Breast epithelium (tissue), 4 donors: ENCODE results near the gene HJURP. TPM values are rescaled to one million over a fixed set of nuclear protein-coding genes. Genes with fewer than 3 reads are reported as not detected.
A peak's percentile ranks its signal among the peaks of the same experiment; 100 is the strongest.

Source experiments
- DNase-seq, 2 donors: peaks; one replicate each; pipeline ENCODE4 v3.0.0-alpha.2; 2019; ENCODE audit warnings: low spot score in 2 of 2
- H3K27ac ChIP-seq, 2 donors: fragments of 200-600 bp; sonication (generic) in 1 of 2; one replicate each; pipeline ENCODE4 v1.5.1; 2016 to 2019; ENCODE audit warnings: mild to moderate bottlenecking in 1 of 2
- H3K27me3 ChIP-seq, 2 donors: fragments of 200-600 bp; sonication (generic) in 1 of 2; one replicate each; pipeline versions ENCODE4 v1.5.1 to v1.6.0; 2017 to 2019; ENCODE audit warnings: control low read depth in 1 of 2, mild to moderate bottlenecking in 1 of 2
- H3K36me3 ChIP-seq: fragments of 200-600 bp; one replicate; pipeline ENCODE4 v1.5.1; 2019
- H3K4me1 ChIP-seq, 2 donors: fragments of 200-600 bp; sonication (generic); one replicate each; pipeline ENCODE4 v1.5.1; 2016 to 2019; ENCODE audit warnings: control low read depth in 1 of 2
- H3K4me3 ChIP-seq, 3 donors: fragments of 200-600 bp; sonication (generic); 1 replicate in 2 of 3; 2 replicates in 1 of 3; pipeline ENCODE4 v1.5.1; 2016 to 2019; ENCODE audit warnings: mild to moderate bottlenecking in 3 of 3, moderate library complexity in 2 of 3
- H3K9me3 ChIP-seq, 2 donors: fragments of 200-600 bp; sonication (generic) in 1 of 2; one replicate each; pipeline ENCODE4 v1.5.1; 2016 to 2019; ENCODE audit warnings: control low read depth in 1 of 2
- CTCF ChIP-seq, 3 donors: fragments of 450-650 bp; IDR thresholded peaks; one replicate each; pipeline ENCODE4 v1.5.1; 2016 to 2017; ENCODE audit warnings: antibody characterized with exemption in 3 of 3, mild to moderate bottlenecking in 3 of 3, moderate library complexity in 3 of 3
- POLR2A ChIP-seq: fragments of 450-650 bp; IDR thresholded peaks from one replicate; pipeline ENCODE4 v1.6.1; 2016; ENCODE audit warnings: antibody characterized with exemption, mild to moderate bottlenecking, moderate library complexity
- POLR2AphosphoS5 ChIP-seq, 3 donors: sonication (generic); formaldehyde crosslinking; IDR thresholded peaks; one replicate each; pipeline ENCODE4 v1.6.1; 2017; ENCODE audit warnings: antibody characterized with exemption in 3 of 3
- intact Hi-C: fragments of 100-400 bp; cut with DNase I; formaldehyde crosslinking; loops from one replicate; pipeline ENCODE4 v1.15.1; 2023; ENCODE audit warnings: low total_unique reads
- total RNA-seq, 3 donors: library from RNA; depleted of rRNA; stranded (reverse); fragments of >200 nt; gene quantifications; one replicate each; pipeline ENCODE4 v1.1.0, GENCODE V29; 2016

The HJURP gene
- total RNA-seq, 3 donors from 2014 or later = 0.33 to 3.0 TPM; not detected in 1

DNA sequence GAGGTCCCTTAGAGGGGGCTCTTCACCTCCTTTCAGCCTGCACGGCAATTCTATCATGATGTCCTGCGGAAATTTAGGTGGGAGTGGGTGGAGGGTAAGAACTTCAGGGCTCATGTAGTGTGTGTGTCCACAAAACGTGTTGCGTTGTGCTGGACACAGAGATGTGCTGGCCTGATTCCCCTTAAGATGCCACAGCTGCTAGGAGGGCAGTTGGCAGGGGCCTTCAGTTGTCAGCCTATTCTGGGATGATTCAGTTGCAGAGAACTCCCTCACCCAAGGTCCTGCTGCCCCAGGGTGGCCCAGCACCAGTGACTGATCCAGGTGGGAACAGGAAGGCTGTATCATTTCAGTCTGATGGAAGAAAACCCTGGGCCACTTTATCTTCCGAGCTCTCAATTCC lies 1.0 kb upstream of the HJURP start:
- no peak for DNase-seq
- intact Hi-C loops = no loop called here
- no peaks in the 10 kb centered on the region for H3K27me3 ChIP-seq
- H3K4me3 ChIP-seq = no peak overlapping the region
- TF ChIP-seq POLR2A = no peak
- TF ChIP-seq CTCF (IDR thresholded peaks at IDR 0.05) = no peak
- no peak for TF ChIP-seq POLR2AphosphoS5 (IDR thresholded peaks at IDR 0.05)
- no peaks in the 10 kb centered on the region for H3K36me3 ChIP-seq
- H3K27ac ChIP-seq = no peak overlapping the region
- no peaks in the 10 kb centered on the region for H3K4me1 ChIP-seq
- no peaks in the 10 kb centered on the region for H3K9me3 ChIP-seq

- TF ChIP-seq CTCF (IDR thresholded peaks at IDR 0.05) (no peak), POLR2AphosphoS5 (IDR thresholded peaks at IDR 0.05) (no peak), POLR2A (no peak)
- DNase-seq = no peak
- no peaks in the 10 kb centered on the region for H3K27me3 ChIP-seq
These were observed 473 bp downstream of the HJURP start for GRCh38 chr2:233853883-233854240.

GRCh38 chr2:233853353-233853752 lies 982 bp downstream of the HJURP start:
- intact Hi-C loops = no loop called here
- no peak for DNase-seq
- Histone ChIP-seq H3K36me3 (no peaks in the 10 kb centered on the region), H3K4me1 (no peaks in the 10 kb centered on the region), H3K4me3 (peak overlapping the region in 1 of 3 donors; percentile 84), H3K27ac (no peak overlapping the region), H3K9me3 (no peaks in the 10 kb centered on the region), H3K27me3 (no peaks in the 10 kb centered on the region)
- TF ChIP-seq POLR2AphosphoS5 (IDR thresholded peaks at IDR 0.05) (no peak), CTCF (IDR thresholded peaks at IDR 0.05) (no peak), POLR2A (no peak)

More at GRCh38 chr2:233853883-233854240, 473 bp downstream of the HJURP start:
- no peak overlapping the region for H3K27ac ChIP-seq
- intact Hi-C loops = no loop called here
- H3K9me3 ChIP-seq = no peaks in the 10 kb centered on the region
- no peaks in the 10 kb centered on the region for H3K36me3 ChIP-seq
- peak overlapping the region; percentile 64 to 84 (median 73) for H3K4me3 ChIP-seq
- no peaks in the 10 kb centered on the region for H3K4me1 ChIP-seq

DNA sequence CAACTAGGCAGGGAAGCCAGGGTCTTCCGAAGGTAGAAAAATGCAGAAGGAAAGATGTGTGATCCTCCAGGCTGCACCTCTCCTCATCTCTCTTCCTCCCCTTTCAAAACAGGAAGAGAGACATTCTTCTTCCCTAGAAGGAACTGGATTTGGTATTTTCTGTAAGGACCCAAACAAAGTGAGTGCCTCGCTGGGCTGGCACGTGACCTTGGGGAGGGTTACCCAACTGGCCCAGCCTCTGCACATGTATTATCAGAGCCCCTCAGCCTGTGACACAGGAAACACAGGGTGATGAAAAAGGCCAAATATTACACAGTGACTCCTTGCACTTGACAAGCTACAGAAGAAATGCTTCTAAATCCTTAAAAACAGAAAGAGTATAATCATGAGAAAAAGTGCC lies 2.3 kb downstream of the HJURP start:
- DNase-seq = no peak
- TF ChIP-seq POLR2AphosphoS5 (IDR thresholded peaks at IDR 0.05) (no peak), POLR2A (no peak), CTCF (IDR thresholded peaks at IDR 0.05) (no peak)
- Histone ChIP-seq H3K9me3 (no peaks in the 10 kb centered on the region), H3K4me1 (no peaks in the 10 kb centered on the region), H3K4me3 (no peak overlapping the region), H3K36me3 (no peaks in the 10 kb centered on the region), H3K27ac (no peak overlapping the region), H3K27me3 (no peaks in the 10 kb centered on the region)
- intact Hi-C loops = no loop called here

DNA sequence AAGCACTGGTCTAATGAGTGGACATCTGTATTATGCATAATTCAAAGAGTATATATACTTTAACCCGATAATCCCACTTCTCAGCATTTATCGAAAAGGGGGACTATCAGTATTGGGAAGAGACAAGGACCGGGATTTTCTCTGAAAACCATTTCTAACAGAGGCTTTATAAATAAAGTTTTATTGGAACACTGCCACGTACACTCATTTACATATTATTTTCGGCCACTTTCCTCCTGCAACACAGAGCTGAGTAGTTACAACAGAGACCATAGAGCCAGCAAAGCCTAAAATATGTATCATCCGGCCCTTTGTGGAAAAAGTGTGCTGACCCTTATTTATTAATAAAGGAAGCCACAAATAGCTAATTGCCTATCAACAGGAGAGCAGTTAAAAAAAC lies 3.2 kb downstream of the HJURP start:
- H3K9me3 ChIP-seq = no peaks in the 10 kb centered on the region
- no peaks in the 10 kb centered on the region for H3K4me1 ChIP-seq
- H3K36me3 ChIP-seq = no peaks in the 10 kb centered on the region
- no peak for DNase-seq
- no peak overlapping the region for H3K27ac ChIP-seq
- no peak for TF ChIP-seq CTCF (IDR thresholded peaks at IDR 0.05)
- no peak for TF ChIP-seq POLR2A
- intact Hi-C loops = no loop called here
- no peaks in the 10 kb centered on the region for H3K27me3 ChIP-seq
- no peak overlapping the region for H3K4me3 ChIP-seq
